Lung microvascular endothelial cell (primary cell): ENCODE measurements around the gene DPY19L1. TPM values are rescaled to one million over a fixed set of nuclear protein-coding genes. Genes with fewer than 3 reads are reported as not detected.
A peak's percentile ranks its signal among the peaks of the same experiment; 100 is the strongest.
"Not testable (repeated sequence)": the region's sequence is repeated elsewhere in the genome, so short reads cannot be mapped to it uniquely, and the experiment has no call there.

Experiments used
- DNase-seq, 2 donors: peaks; one replicate each; pipeline versions ENCODE4 v3.0.0 to v3.0.0-alpha.2; 2010; ENCODE audit warnings: low read depth in 2 of 2
- total RNA-seq: library from RNA; depleted of rRNA; stranded (reverse); fragments of >200 nt; gene quantifications from 2 replicates; pipeline ENCODE4 v1.2.1, GENCODE V29; 2014

DPY19L1 gene
- total RNA-seq, 1 donor from 2014 or later: 55.0 TPM

GRCh38 chr7:34991938-34992840 is 45.1 kb downstream of the DPY19L1 start:
- DNase-seq: peak; percentile 90 to 92

GRCh38 chr7:34988442-34989125 is 48.7 kb downstream of the DPY19L1 start:
- not testable (repeated sequence) for DNase-seq

GRCh38 chr7:34985155-34985554 is 52.1 kb downstream of the DPY19L1 start:
- DNase-seq: not testable (repeated sequence)

- DNase-seq: not testable (repeated sequence)
Observed at GRCh38 chr7:34984140-34984539, 53.1 kb downstream of the DPY19L1 start.

GRCh38 chr7:34982371-34983019 is 54.8 kb downstream of the DPY19L1 start:
- DNase-seq: no peak

GRCh38 chr7:34979124-34979523 is 58.2 kb downstream of the DPY19L1 start:
- DNase-seq: not testable (repeated sequence)

GRCh38 chr7:34973400-34973760 is 63.9 kb downstream of the DPY19L1 start:
- no peak for DNase-seq

- DNase-seq: not testable (repeated sequence)
Observed at GRCh38 chr7:34972739-34973399, 64.4 kb downstream of the DPY19L1 start.

GRCh38 chr7:34967818-34968217 is 69.5 kb downstream of the DPY19L1 start:
- DNase-seq: not testable (repeated sequence)

GRCh38 chr7:34966504-34966903 is 70.8 kb downstream of the DPY19L1 start:
- not testable (repeated sequence) for DNase-seq

GRCh38 chr7:34958021-34958420 is 79.3 kb downstream of the DPY19L1 start:
- no peak for DNase-seq

- no peak for DNase-seq
Observed at GRCh38 chr7:34952822-34953221, 84.5 kb downstream of the DPY19L1 start.

- no peak for DNase-seq
Observed at GRCh38 chr7:34949361-34949760, 87.9 kb downstream of the DPY19L1 start.

GRCh38 chr7:34947427-34947826 is 89.9 kb downstream of the DPY19L1 start:
- DNase-seq: not testable (repeated sequence)

- no peak for DNase-seq
Observed at GRCh38 chr7:34946486-34946885, 90.8 kb downstream of the DPY19L1 start.

GRCh38 chr7:34945894-34946477 is 91.3 kb downstream of the DPY19L1 start:
- not testable (repeated sequence) for DNase-seq

GRCh38 chr7:34939175-34939574 is 98.1 kb downstream of the DPY19L1 start:
- DNase-seq: peak in 1 of 2 donors; percentile 6

GRCh38 chr7:34935735-34936165 is 101.5 kb downstream of the DPY19L1 start:
- peak in 1 of 2 donors; percentile 32 for DNase-seq

- no peak for DNase-seq
Observed at GRCh38 chr7:34931739-34932138, 105.5 kb downstream of the DPY19L1 start.

- not testable (repeated sequence) for DNase-seq
Observed at GRCh38 chr7:34929783-34930182, 107.5 kb downstream of the DPY19L1 start.

GRCh38 chr7:34928560-34928959 is 108.7 kb downstream of the DPY19L1 start:
- DNase-seq: no peak
